ENCODE results near the gene MED16.

GRCh38 chr19:867301-867793 is 25.6 kb downstream of the MED16 start:
- TF ChIP-seq POLR2AphosphoS5 (IDR thresholded peaks at IDR 0.05; ENCODE audit: low read length) (no peak), E2F8 (IDR thresholded peaks at IDR 0.05; ENCODE audit: low read depth, partially characterized antibody) (no peak), ZZZ3 (IDR thresholded peaks at IDR 0.05; ENCODE audit: control insufficient read depth, insufficient read length, low read depth) (no peak), HDGF (IDR thresholded peaks at IDR 0.05) (no peak), CREM (IDR thresholded peaks at IDR 0.05; ENCODE audit: low read depth) (no peak), CHD2 (IDR thresholded peaks at IDR 0.05; ENCODE audit: borderline replicate concordance, low read depth, low read length) (no peak)
